Activated CD4-positive, alpha-beta T cell treated with anti-CD3 and anti-CD28 coated beads, Interleukin-2, amount 10 ng/mL, durations not matched to agents 24 days and 14 days (primary cell): ENCODE results near the gene SHCBP1. TPM values are rescaled to one million over a fixed set of nuclear protein-coding genes. Genes with fewer than 3 reads are reported as not detected.
A peak's percentile ranks its signal among the peaks of the same experiment; 100 is the strongest.
"Not testable (repeated sequence)": the region's sequence is repeated elsewhere in the genome, so short reads cannot be mapped to it uniquely, and the experiment has no call there.

Experiments used
- DNase-seq: peaks from one replicate; pipeline ENCODE4 v3.0.0; 2022
- H3K27ac Mint-ChIP-seq: one replicate; pipeline ENCODE4 v1.8.0; 2022; ENCODE audit warnings: mild to moderate bottlenecking, mixed read lengths
- H3K27me3 Mint-ChIP-seq: one replicate; pipeline ENCODE4 v1.8.0; 2022; ENCODE audit warnings: mixed read lengths
- H3K36me3 Mint-ChIP-seq: one replicate; pipeline ENCODE4 v1.8.0; 2022; ENCODE audit warnings: low read depth, mild to moderate bottlenecking, mixed read lengths
- H3K4me1 Mint-ChIP-seq: one replicate; pipeline ENCODE4 v1.8.0; 2021; ENCODE audit warnings: mixed read lengths
- H3K4me3 Mint-ChIP-seq: one replicate; pipeline ENCODE4 v1.8.0; 2022; ENCODE audit warnings: mild to moderate bottlenecking, moderate library complexity, mixed read lengths
- H3K9me3 Mint-ChIP-seq: one replicate; pipeline ENCODE4 v1.8.0; 2021; ENCODE audit warnings: mixed read lengths
- intact Hi-C: fragments of 100-400 bp; cut with micrococcal nuclease; formaldehyde crosslinking; loops from one replicate; pipeline ENCODE4 v1.15.1; 2023
- total RNA-seq: library from RNA; stranded (reverse); gene quantifications from 2 replicates; pipeline ENCODE4 v1.2.3, GENCODE V29; 2022

Gene SHCBP1
- total RNA-seq, 1 donor from 2014 or later: 43.9 TPM

- Mint-ChIP-seq H3K27me3 (no peaks in the 10 kb centered on the region), H3K36me3 (peaks cover 54% of the 10 kb centered on the region), H3K4me3 (no peak overlapping the region), H3K9me3 (peaks cover 15% of the 10 kb centered on the region), H3K4me1 (peaks cover 5% of the 10 kb centered on the region), H3K27ac (no peak overlapping the region)
- intact Hi-C loops: no loop called here
- DNase-seq: no peak
These were observed 38.9 kb downstream of the SHCBP1 start for GRCh38 chr16:46582313-46582712.

DNA sequence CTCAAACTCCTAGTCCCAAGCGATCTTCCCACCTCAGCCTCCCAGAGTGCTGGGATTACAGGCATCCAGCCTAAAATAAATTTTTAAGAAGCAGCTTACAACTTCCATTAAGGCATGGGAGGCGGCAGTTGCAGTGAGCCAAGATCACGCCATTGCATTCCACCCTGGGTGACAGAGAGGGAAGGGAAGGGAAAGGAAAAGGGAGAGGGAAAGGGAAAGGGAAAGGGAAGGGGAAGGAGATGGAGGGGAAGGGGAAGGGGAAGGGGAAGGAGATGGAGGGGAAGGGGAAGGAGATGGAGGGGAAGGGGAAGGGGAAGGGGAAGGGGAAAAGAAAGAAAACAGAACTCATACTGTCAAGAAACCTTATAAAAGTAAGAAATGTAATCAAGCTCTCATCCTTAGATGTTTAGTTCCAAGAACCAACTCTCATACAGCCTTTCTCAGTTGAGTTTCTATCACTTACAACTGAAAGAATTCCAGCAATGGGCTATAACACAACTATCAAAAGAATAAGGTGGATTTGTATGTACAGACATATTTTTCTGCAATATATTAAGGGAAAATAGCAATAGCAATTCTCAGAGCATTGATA lies 43.1 kb downstream of the SHCBP1 start:
- Mint-ChIP-seq H3K4me3 (no peak overlapping the region), H3K27me3 (no peaks in the 10 kb centered on the region), H3K4me1 (peaks cover 1% of the 10 kb centered on the region), H3K27ac (no peak overlapping the region), H3K9me3 (no peaks in the 10 kb centered on the region), H3K36me3 (peaks cover 17% of the 10 kb centered on the region)
- DNase-seq: no peak
- intact Hi-C loops: no loop called here

- H3K27me3 Mint-ChIP-seq: no peaks in the 10 kb centered on the region
These were observed 47.4 kb downstream of the SHCBP1 start for GRCh38 chr16:46573834-46574159.

GRCh38 chr16:46573008-46573833 lies 48.0 kb downstream of the SHCBP1 start:
- Mint-ChIP-seq H3K36me3 (no peaks in the 10 kb centered on the region), H3K4me1 (no peaks in the 10 kb centered on the region), H3K4me3 (no peak overlapping the region), H3K27me3 (no peaks in the 10 kb centered on the region), H3K27ac (no peak overlapping the region), H3K9me3 (no peaks in the 10 kb centered on the region)
- intact Hi-C loops: no loop called here
- no peak for DNase-seq

More at GRCh38 chr16:46573834-46574159, 47.4 kb downstream of the SHCBP1 start:
- H3K9me3 Mint-ChIP-seq: no peaks in the 10 kb centered on the region
- DNase-seq: no peak
- H3K4me1 Mint-ChIP-seq: no peaks in the 10 kb centered on the region
- H3K27ac Mint-ChIP-seq: no peak overlapping the region
- H3K4me3 Mint-ChIP-seq: no peak overlapping the region
- H3K36me3 Mint-ChIP-seq: no peaks in the 10 kb centered on the region
- intact Hi-C loops: no loop called here

DNA sequence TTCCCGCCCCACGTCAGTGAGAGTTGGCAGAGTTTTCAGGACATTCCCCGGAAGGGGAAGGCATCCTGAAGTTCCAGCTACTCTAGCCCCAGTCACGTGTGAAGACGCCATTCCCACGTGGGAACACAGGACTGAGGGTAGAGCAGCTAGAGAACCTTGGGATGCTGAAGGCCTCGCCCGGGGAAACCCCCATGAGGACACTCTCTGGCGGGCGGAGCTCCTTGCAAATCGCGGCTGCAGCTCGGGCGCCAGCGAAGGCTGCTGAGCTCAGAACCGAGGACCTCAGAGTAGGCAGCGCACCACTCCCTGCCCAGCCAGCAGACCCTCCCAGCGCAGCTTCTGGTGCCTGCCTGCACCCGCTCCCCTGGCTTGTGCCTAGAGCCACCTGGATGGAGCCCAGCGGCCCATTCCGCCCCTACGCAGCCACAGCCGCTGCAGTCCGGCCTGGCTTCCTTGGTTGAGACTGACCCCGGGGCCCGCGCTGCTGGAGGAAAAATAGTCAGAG lies 51.9 kb downstream of the SHCBP1 start:
- no peak overlapping the region for H3K4me3 Mint-ChIP-seq
- peaks cover 2% of the 10 kb centered on the region for H3K27me3 Mint-ChIP-seq
- no peaks in the 10 kb centered on the region for H3K9me3 Mint-ChIP-seq
- intact Hi-C loops: no loop called here
- DNase-seq: no peak
- no peaks in the 10 kb centered on the region for H3K4me1 Mint-ChIP-seq
- no peak overlapping the region for H3K27ac Mint-ChIP-seq
- no peaks in the 10 kb centered on the region for H3K36me3 Mint-ChIP-seq

DNA sequence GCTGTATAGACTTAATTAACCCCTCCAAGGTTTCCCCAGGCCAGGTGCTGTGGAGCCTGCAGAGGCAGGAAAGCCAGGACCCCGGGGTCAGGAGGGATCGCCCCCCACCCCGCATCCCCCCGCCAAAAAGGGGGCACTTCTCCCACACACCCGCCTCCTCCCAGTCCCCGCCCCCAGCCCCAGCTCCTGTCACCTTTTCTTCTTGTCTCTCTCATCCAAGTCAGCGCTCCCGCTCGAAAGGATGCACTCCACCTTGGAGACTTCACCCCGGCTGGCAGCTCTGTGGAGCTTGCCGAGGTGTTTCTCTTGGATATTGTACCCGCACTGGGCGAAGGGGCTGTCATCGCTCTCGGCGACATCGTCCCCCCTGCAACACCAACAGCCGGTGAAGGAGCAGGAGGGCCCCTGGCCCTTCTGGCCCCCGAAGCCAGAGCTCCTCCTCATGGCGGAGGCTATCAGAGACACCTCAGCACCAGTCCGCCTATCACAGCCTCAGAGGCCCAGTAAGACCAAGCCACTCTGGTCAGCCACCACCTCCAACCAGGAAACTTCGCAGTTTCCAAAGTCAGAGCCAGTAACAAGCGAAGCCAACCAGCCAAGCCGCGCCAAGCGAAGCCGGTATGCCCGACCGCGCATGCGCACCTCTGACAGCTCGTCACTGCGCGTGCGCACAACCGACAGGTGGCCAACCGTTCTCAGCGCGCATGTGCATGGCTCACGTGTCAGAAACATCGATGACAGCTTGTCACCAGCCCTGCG lies 52.5 kb downstream of the SHCBP1 start:
- Mint-ChIP-seq H3K4me3 (no peak overlapping the region), H3K27ac (no peak overlapping the region)

DNA sequence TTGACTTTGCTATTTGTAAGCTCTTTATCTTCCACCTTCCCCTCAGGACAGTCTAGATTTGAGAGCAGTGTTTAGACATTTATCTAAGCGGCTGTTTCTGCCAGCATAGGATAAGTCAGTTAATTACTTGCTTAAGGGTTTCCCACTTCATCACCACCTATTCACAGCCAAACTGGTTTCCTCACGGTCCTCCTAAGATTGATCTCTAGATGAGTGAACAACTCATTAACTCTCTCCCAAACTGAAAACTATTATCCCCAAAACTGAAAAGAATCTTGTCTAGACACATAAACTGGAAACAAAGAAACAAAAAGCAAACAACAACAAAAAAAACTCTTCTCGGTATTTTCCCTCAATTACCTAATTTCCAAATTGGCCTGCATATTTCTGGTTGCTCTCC lies 58.2 kb downstream of the SHCBP1 start:
- no peak overlapping the region for H3K4me3 Mint-ChIP-seq
- no peaks in the 10 kb centered on the region for H3K9me3 Mint-ChIP-seq
- H3K36me3 Mint-ChIP-seq: no peaks in the 10 kb centered on the region
- intact Hi-C loops: no loop called here
- H3K4me1 Mint-ChIP-seq: no peaks in the 10 kb centered on the region
- no peak for DNase-seq
- H3K27me3 Mint-ChIP-seq: peaks cover 22% of the 10 kb centered on the region
- no peak overlapping the region for H3K27ac Mint-ChIP-seq

More for the DNA sequence above, 52.5 kb downstream of the SHCBP1 start:
- intact Hi-C loops: no loop called here
- Mint-ChIP-seq H3K4me1 (no peaks in the 10 kb centered on the region), H3K36me3 (no peaks in the 10 kb centered on the region), H3K27me3 (peaks cover 7% of the 10 kb centered on the region), H3K9me3 (no peaks in the 10 kb centered on the region)
- DNase-seq: no peak

GRCh38 chr16:46558018-46558417 lies 63.2 kb downstream of the SHCBP1 start:
- Mint-ChIP-seq H3K36me3 (no peaks in the 10 kb centered on the region), H3K9me3 (no peaks in the 10 kb centered on the region), H3K27me3 (peaks cover 19% of the 10 kb centered on the region), H3K4me1 (no peaks in the 10 kb centered on the region), H3K27ac (no peak overlapping the region), H3K4me3 (no peak overlapping the region)
- intact Hi-C loops: loop anchor here (10.0 kb wide), 1 partner anchor 1607 kb away; no protein-coding TSS in a partner anchor
- no peak for DNase-seq

DNA sequence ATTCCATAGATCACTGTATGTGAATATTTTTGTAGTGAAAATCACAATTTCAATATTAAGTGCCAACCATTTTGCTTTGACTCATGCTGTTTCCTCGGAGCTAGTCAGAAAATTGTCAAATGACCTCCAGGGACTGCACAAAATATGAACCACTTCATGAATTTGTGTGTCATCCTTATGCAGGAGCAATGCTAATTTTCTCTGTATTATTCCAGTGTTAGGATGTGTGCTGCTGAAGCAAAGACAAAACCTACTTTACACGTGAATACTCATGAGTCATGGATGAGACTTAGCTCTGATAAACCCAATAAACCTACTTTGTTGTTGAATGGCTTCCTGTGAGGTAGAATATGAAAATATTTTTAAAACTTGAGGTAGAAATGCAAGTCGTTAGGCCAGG lies 65.2 kb downstream of the SHCBP1 start:
- no peak for DNase-seq
- Mint-ChIP-seq H3K27ac (no peak overlapping the region), H3K9me3 (no peaks in the 10 kb centered on the region), H3K4me3 (no peak overlapping the region), H3K27me3 (peaks cover 9% of the 10 kb centered on the region), H3K4me1 (no peaks in the 10 kb centered on the region), H3K36me3 (no peaks in the 10 kb centered on the region)
- intact Hi-C loops: loop anchor here (10.0 kb wide), 1 partner anchor 1609 kb away; no protein-coding TSS in a partner anchor

DNA sequence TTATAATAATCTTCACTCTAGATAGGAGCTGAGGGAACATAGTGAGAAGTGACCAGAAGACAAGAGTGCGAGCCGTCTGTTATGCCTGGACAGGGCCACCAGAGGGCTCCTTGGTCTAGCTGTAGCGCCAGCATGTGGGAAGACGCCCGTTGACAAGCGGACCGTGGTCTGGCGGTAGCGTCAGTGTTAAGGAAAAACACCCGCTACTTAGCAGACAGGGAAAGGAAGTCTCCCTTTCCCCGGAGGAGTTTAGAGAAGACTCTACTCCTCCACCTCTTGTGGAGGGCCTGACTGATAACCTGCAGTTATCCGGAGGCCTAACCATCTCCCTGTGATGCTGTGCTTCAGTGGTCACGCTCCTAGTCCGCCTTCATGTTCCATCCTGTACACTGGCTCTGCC lies 66.7 kb downstream of the SHCBP1 start:
- not testable (repeated sequence) for H3K27ac Mint-ChIP-seq, H3K9me3 Mint-ChIP-seq, H3K36me3 Mint-ChIP-seq, H3K4me1 Mint-ChIP-seq
- peak overlapping the region; percentile 13 for H3K4me3 Mint-ChIP-seq
- intact Hi-C loops: loop anchor here (1.0 to 10.0 kb wide), 3 partner anchors 53 to 1610 kb away; partner anchors contain the start of gene SHCBP1
- peak; percentile 85 for DNase-seq
- peaks cover 12% of the 10 kb centered on the region for H3K27me3 Mint-ChIP-seq

DNA sequence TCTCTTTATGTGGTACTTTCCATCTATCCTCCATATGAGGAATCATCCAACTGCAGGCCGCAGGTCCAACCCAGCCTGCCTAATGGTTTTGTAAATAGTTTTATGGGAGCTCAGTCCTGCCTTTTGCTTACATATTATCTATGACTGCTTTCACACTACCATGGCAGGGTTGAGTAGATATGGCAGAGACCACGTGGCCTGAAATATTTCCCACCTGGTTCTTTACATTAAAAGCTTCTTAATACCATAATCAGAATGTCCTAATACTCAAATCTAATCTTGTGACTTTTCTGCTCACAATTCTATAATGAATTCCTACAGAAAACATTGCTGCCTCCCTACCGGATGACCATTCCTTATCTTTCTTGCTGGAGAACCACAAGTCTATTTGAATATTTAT lies 71.7 kb downstream of the SHCBP1 start:
- H3K4me3 Mint-ChIP-seq: no peak overlapping the region
- no peak overlapping the region for H3K27ac Mint-ChIP-seq

More for the DNA sequence above, 71.7 kb downstream of the SHCBP1 start:
- Mint-ChIP-seq H3K9me3 (no peaks in the 10 kb centered on the region), H3K36me3 (no peaks in the 10 kb centered on the region), H3K27me3 (peaks cover 11% of the 10 kb centered on the region), H3K4me1 (no peaks in the 10 kb centered on the region)
- intact Hi-C loops: no loop called here
- no peak for DNase-seq
